Hematopoietic multipotent progenitor cell treated with erythropoietin and hydrocortisone succinate and interleukin-3 and kit ligand, for 8 days (in vitro differentiated cells): ENCODE results near the gene SF3B4.
A peak's percentile ranks its signal among the peaks of the same experiment; 100 is the strongest.
"Not testable (repeated sequence)": the region's sequence is repeated elsewhere in the genome, so short reads cannot be mapped to it uniquely, and the experiment has no call there.

Experiments used
- DNase-seq: peaks from one replicate; pipeline ENCODE4 v3.0.0-alpha.2; 2015

The SF3B4 gene, protein sequence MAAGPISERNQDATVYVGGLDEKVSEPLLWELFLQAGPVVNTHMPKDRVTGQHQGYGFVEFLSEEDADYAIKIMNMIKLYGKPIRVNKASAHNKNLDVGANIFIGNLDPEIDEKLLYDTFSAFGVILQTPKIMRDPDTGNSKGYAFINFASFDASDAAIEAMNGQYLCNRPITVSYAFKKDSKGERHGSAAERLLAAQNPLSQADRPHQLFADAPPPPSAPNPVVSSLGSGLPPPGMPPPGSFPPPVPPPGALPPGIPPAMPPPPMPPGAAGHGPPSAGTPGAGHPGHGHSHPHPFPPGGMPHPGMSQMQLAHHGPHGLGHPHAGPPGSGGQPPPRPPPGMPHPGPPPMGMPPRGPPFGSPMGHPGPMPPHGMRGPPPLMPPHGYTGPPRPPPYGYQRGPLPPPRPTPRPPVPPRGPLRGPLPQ

DNA sequence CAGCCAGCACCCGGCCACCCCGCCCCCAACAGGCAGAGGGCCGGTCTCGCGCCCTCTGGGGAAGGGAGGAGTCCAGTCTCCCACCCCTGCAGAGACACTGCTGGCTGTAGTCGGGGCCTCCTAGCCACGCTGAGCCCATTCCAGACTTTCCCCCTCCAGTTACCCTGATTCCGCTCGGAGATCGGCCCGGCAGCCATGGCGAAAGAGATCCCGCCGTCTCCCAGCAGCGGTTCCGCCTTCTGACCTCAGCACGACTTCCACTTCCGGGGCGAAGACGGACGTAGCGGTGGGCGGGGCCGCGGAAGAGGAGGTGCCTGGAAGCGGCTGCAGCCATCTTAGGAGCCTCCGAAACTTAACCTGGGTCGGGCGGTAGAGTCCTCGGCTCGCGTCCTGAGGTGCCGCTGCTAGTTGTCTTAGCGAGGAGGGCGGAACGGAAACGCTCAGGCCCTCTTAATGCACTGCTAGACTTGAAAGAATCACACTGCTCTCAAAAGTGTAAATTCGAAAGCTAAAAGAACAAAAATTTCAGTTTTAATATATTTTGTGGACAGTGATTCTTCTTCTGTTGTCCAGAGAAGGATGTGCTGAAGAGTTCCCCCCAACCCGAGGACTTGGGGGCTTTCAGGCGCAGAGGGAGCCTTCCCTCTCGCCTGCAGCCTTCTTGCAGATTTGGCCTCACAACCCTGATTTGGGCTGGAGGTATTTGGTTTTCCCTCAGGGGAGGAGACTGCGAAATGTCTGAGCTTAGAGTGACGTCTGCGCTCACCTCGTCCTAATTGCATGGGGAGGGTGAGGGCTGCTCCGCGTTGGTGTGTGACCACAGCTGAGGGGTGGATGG, at the start of gene SF3B4:
TSS of gene SF3B4 (minus strand) at position 241 of the 838 bp plus-strand sequence. CDS start at position 197, 44 bp downstream.
- peak; percentile 94 for DNase-seq

DNA sequence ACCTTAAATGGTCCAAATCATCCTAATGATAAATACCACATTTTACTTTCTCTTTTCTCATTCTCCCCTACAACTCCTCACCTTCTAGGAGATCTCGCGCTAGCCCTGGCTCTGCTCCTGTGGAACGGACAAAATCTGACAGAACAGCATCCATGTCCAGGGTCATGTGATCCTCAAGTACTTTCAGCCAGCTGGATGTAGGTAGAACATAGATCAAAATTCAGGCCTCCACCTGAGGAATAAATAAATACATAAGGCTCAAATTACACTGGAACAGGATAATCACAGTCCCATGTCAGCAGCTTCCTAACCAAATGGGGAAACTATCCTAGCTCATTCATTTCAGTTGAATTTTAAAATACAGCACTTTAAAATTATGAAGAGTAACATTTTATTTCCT, 49.7 kb upstream of the SF3B4 start:
- DNase-seq = no peak

DNA sequence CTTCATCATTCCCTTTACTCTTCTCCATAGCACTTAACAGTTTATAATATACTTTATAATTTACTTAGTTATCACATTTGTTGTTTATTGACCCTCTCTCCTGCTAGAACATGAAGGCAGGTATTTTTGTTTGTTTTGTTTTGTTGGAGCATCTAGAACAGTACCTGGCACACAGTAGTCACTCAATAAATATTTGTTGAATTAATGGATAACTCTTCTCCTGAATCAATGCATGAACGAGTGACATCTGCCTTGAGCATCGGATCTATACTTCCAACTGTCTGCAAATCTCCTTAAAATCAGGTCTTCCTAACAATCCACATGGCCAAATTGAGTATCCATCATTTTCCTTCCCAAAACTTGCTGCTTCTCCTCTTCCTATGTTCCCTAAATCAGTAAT, 44.9 kb upstream of the SF3B4 start:
- DNase-seq = no peak

DNA sequence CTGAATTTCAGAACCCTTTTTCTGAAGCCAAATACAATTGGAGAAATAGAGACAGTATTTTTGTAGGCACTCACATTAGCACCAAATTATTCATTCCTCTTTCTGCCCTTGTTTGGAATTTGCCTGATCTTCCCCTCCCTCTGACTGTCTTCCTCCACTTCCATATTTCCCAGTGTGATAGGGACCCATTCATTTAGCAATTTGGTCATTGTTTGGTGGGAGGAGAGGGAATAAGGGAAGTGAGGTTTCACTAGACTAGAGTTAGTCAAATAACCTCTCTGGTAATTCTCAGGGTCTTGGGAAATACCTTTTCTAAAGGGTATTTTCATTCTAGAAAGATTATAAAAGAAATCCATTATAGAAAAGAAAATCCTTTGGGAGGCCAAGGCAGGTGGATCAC, 40.0 kb upstream of the SF3B4 start:
- DNase-seq = no peak

DNA sequence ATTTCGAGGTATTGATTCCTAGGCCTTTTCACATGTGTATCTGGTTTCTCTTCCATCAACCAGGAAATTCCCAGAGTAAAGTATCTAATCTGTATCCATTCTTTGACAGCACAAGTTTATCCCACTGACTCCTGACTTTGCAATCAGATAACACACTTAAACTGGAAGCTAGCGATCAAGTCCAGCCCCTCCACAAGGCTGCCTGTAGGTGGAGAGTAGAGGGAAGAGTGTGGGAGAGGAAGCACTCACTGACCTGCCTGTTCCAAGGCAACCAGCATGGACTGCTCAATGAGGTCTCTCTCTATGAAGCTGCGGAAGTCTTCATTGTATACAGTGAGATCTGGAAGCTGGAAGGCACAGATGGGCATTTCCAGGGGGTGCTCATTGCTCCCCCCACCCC, 39.4 kb upstream of the SF3B4 start:
- no peak for DNase-seq

DNA sequence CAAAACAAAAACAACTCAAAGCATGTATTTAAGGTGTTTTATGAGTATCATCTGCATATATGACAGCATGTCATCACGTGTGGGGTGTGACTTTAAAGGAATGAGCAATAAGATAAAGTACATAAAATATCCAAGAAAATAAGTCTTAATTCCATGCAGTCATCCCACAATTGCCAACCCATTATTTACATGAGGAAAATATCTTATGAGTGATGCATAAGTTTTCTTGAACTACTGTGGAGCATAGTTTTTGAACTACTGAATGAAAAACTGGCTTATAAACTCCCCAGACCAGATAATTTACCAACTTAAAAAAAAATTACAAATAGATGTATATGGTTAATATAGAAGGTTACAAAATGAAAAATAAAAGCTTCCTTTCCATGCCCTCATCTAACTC, 38.8 kb upstream of the SF3B4 start:
- DNase-seq = no peak

DNA sequence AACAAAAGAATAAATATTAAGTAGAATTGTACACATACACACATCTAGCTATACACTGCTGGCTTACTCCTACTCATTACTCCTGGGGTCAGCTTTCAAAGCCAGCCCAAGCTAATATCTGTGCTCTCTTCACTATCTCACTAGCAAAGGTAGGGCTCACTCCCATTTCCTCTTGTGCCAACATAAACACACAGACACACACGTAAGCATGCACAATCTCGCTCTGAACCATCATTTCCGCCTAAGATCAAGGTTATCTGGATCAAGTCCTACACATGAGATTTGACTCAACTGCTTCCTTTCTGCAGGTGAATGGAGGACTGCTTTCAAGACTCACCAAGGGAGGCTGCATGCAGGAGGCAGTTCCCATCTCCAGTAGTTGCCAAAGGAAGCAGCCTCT, 37.8 kb upstream of the SF3B4 start:
- DNase-seq = no peak

DNA sequence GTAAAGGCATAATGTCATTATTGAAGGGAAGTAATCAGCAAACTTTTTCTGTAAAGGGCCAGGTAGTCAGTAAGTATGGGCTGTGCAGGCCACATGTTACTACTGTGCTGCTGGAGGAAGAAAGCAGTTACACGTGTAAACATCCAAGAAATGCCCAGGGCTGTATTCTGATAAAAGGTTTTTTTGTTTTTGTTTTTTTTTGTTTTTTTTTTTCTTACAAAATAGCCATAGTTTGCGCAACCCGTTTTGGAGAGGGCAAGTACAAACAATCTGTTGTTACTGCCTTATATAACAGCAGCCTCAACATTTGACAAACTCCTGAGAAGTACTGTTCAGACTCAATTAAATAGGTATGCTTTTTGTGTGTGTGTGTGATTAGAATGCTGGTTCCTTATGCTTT, 35.8 kb upstream of the SF3B4 start:
- no peak for DNase-seq

DNA sequence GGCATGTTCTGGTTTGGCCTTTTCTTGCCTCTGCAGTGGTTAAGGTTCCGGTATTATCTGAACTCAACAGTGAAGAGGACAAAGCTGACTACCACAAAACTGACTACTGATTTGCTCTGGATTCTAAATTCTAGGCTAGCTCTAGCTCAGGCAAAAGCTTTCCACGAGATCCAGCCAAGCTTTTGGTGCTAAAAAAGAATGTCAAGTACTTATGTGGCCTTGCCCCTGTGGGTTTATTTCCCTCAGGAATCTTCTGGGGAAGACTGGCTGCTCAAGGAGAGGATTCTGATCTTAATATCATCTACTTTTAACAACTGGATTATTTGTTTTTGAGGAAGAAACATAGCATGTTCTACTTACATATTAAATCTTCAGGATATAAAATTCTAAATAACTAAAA, 35.1 kb upstream of the SF3B4 start:
- DNase-seq = no peak

DNA sequence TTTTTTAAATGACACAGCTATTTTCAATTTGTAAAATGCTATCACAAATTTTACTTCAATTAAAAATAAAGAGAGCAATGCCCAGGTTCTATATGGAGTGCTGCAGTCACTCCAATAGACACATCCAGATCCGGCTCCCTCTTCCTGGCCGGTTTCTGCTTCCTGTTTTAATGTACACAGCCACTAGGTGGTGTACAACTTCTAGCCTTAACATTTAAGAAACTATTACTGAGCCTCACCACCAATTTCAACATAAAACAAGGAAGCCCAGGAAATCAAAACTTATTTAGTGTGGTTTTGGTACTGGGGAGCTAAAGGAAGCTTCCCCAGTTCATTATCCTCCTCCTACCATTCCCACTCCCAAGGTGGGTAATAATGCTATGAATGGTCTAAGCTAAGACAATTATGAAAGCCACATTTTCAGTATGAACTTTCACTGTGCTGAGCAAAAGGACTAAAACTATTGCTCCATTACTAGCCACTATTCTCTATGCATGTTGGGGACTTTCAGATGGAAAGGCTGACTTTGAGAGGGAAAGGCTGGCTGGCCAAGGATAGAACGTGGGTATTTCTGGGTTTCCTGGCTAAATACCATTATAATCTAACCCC, 34.5 kb upstream of the SF3B4 start:
- DNase-seq = peak; percentile 79

DNA sequence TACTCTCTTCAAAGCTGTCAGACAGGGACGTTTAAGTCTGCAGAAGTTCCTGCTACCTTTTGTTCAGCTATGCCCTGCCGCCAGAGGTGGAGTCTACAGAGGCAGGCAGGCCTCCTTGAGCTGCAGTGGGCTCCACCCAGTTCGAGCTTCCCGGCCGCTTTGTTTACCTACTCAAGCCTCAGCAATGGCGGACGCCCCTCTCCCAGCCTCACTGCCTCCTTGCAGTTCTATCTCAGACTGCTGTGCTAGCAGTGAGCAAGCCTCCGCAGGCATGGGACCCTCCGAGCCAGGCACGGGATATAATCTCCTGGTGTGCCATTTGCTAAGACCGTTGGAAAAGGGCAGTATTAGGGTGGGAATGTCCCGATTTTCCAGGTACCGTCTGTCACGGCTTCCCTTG, 29.9 kb upstream of the SF3B4 start:
- DNase-seq = not testable (repeated sequence)

DNA sequence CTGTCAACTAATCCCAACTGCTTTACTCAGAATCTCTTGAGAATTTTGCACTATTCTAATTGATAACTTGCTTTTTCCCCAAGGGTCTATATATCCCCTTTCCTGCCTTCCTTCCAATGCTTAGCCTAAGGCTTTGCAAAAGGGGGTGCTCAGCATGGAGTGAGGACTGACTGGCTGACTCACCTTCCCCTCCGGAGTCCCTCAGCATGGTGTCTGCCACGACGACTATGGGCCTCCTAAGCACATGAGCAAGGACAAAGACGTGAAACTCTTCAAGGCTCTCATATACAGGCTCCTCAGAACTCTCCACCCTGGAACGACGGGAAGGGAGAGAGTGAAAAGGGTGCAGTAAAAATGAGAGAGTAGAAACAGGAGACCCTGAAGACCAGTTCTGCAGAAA, 22.3 kb upstream of the SF3B4 start:
- DNase-seq = no peak

DNA sequence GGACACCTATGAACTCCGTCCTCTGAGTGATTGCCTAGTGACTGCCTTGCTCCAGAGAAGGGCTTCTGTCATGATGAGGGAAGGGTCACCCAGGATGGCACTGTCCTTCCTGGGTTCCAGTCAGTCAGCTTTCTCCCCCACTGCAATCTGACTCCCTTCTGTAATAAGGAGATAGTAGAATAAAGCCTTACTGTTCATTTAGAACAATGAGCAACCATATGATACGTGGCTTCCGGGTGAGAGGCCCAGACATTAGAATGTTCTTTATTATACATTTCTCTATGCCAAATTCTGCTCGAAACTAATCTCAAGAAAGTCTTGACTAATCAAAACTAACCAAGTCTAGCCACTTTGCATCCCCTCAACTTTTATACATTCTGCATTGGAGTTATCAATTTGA, 17.6 kb upstream of the SF3B4 start:
- DNase-seq = no peak

DNA sequence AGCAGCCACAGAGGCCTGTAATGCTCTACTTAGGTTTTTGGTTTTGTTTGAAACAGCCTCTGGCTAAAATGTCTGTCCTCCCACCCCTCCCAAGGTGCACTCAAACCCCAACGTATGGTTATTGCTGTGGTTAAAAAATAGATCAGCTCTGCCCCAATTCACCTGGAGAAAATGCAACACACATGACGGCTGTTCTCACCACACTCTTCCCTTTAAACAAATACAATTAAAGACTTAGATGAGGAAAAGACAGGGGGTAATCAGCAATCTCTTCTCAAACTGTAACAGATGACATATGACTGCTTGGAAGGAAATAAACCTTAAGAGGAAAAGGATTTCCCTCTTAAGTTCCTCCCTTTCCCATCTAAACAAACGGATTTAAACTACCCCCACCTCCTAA, 15.3 kb upstream of the SF3B4 start:
- no peak for DNase-seq

DNA sequence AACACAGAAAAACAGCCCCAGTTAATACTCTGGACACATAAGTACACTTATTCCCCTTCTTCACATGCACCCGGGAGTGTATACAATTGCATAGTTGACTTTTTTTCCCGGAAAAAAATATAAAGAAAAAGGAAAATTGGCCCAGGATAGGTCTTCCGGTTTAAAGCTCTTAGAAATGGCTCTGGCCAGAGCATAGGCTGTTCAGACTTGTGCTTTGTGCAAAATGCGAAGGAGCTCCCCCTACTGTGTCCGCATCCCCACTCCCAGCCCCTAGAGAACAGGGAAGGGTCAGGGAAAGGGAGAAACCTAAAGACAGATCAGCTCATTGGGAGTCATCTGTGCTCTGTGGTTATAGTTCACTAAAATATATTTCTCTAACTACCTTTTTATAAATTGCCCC, 14.6 kb upstream of the SF3B4 start:
- DNase-seq = no peak

DNA sequence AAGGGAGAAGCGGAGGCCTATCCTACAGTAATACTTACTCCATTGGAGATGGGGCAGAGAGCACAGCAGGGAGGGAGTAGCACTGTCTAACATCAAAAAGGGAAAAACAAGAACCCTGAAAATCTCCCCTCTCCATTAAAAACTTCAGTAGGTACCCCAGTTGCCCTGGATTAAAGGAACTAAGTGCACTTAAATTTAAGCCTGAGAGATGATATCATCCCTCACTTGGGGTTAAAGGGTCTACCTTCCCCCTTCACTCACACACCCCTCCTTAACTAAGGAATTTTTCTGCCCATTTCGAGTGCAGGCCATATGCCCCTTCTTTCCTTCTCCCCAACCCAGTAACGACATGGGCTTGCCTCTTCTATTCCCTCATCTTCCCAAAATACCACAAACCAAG, 12.8 kb upstream of the SF3B4 start:
- no peak for DNase-seq

DNA sequence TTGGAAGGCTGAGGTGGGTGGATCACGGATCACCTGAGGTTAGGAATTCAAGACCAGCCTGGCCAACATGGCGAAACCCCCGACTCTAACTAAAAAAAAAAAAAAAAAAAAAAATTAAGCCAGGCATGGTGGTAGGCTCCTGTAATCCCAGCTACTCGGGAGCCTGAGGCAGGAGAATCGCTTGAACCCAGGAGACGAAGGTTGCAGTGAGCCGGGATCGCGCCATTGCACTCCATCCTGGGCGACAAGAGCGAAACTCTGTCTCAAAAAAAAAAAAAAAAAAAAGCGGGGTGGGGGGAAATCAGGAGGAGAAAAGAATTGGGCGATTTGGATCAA, 11.0 kb upstream of the SF3B4 start:
- DNase-seq = not testable (repeated sequence)

DNA sequence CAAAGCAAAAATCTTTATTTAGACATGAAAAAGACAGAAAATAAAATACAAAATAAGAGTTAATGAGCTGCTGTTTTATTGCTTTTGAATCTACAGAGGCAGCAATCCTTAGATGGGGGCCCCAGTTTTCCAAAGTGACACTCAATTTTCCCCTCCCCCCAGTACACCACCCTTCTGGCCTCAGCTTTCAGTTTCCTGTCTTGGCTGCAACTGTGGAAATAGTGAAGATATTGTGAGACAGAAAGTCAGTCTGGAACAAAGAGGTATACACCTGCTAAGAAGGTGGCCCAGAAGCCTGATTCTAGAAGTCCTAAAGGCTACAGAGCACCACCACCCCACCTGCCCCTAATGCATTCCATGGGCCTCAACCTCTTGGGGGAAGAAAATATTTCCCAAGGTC, 10.2 kb upstream of the SF3B4 start:
- DNase-seq = no peak

DNA sequence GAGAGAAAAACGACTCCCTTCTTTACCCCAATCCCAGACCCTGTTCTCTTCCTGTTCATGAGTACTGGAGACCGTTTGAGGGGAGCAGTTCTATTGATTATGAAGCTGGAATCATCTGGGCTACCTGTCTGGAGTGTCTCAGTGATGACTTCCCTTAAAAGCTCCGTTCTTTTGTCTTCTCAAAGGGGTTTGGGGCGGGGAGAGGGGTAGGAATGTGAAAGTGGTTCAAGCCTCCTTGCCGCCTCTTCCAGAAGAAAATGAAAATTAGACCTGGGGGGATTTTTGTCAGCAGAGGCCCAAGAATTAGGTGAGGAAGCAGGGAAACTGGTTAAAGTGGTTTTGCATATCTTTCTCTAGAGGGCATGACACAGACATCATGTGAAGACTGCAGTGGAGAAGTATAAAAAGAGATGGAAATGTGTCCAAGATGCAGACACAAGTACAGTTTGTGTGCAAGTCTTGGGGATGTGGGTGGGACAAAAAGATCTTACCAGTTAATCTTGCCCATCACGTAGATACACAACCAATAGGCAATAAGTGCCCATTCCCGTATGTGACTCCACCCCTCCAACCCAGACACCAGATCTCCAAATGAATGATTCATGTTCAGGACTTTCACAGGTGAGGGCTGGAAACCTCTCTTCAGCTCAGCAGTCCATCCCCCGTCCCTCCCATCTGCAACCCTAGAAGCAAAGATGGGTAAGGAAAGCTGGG, 9.5 kb upstream of the SF3B4 start:
- peak; percentile 21 for DNase-seq

DNA sequence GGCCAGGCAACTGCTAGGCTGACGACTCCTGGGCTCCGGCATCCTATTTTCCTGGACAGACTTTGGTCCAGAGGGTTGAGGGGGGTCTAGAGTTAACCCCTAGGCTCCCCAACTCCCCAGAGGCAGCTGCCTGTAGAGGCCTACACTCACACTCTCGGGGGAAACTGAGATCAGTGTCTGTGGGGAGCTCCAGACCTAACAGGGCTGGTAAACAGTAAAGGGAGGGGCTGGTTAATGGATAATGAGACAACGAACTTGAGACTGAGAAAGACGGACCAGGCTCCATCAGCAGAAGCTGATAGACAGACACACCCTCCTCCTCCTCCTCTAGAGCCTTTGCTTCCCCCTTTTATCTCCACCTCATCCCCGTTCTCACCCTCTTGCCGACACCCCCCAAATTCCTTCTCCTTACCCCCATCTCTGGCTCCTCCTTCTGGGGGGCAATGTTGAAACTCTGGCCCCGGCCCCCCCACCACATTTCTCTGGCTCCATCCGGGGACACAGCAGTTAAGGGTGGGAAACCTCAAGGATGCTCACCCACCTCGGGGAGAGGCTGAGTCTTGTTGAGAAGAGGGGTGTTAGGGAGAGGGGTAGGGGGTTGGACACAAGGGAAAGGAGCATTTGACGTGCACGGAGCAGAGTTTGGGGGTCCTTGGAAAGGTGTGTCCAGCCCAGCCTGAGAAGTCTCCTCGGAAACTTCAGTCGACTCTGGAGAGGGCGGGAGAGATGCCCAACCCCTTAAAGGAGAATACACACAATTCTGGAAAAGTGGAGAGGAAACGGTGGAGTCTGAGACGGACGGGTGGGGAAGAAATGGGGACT, 8.8 kb upstream of the SF3B4 start, which contains the start of gene MTMR11:
TSS of gene MTMR11 (minus strand) at position 710 of the 822 bp plus-strand sequence. CDS start at position 478, 232 bp downstream.
- DNase-seq = peak; percentile 64

DNA sequence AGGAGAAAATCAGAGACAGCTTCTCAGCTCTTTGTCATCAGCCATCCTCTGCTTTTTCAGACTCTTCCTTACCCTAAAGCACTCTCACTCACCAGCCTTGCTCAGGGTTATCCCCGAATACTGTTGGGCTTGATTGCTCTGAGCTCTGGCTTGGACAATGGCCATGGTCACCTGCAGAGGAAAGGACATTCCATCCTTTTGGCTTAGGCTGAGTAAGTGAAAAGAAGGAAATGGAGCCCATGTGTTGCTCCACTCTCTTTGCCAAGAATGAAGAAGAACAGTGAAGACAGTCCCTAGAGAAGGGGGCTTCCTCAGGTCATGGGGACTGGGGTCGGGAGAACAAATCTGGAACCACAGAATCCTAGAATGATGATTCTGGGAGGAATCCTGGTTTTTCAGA, 6.8 kb upstream of the SF3B4 start:
- no peak for DNase-seq

DNA sequence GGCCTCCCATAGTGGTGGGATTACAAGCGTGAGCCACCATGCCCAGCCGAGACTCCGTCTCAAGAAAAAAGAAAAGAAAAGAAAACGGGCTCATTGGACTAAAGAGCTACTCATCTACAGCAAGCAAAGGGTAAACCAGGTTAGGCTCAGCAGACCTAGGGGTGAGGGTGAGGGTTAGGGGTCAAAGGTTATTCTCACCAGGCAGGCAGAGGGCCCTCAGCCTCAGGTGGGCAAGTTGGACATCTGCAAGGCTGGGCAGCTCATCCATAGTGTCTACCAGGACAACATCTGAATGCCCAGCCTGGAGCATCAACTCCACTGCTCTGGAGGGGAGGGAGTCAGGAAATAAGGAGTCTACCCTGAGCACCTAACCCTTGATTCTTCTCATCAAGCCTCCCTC, 5.6 kb upstream of the SF3B4 start:
- DNase-seq = no peak
